Amygdala (tissue), 56 donors: Measurements from ENCODE around the gene CYYR1.
A peak's percentile ranks its signal among the peaks of the same experiment; 100 is the strongest.

ENCODE experiments used
- DNase-seq, 56 donors: peaks; one replicate each; lab custom pipeline; 2025; lab: John Stamatoyannopoulos, UW

The CYYR1 gene

GRCh38 chr21:26554365-26554764, 18.7 kb downstream of the CYYR1 start:
- no peak for DNase-seq

DNA sequence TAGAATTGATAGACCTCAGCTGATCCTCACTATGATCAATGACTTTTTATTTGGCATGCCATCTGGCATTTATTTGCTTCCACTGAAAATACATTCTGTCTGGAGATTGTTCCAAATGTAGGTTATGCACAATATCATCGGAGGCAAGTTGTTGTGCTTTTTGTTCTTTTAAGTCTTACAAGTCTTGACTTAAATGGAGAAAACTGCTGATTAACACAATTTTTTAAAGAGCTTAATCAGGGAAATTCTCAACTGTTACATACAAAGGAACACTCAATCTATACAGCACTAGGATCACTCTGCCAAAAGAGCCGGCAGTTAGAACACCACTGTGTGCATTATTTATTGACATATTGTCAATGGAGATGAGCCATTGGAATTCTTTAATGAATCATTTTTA, 19.2 kb downstream of the CYYR1 start:
- no peak for DNase-seq

- no peak for DNase-seq
Measured at GRCh38 chr21:26550326-26550725, 22.8 kb downstream of the CYYR1 start.

DNA sequence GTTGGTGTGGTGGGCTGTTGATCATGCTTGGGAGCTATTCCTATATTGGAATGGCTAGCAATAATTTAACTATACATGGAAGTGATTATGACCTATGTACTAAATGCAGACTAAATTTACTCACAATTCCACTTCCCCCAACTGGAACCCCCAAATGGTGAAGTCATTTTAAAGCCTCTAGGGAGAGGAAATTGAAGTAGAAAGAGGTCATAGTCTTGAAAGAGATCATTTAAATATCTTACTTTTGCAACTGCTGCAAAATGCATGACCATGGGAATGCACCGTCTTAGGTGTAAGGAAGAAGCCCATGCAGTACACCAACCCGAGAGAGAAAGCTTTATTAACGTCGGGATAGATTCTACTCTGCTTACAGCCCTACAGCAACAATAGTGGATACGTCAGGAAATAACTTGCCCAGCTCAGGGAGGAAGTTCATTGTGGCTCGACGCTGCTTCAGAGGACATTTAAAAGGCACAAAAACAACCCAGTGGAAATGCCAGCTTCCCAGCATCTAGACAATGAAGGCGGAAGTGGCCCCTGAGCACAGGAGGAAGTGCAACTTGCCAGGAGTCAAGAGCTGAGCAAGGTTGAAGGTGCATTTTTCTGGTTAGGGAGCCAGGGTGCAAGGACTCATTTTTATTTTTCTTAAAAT, 26.5 kb downstream of the CYYR1 start:
- peak in 11 of 56 donors; percentile 1 to 35 (median 5) for DNase-seq

DNA sequence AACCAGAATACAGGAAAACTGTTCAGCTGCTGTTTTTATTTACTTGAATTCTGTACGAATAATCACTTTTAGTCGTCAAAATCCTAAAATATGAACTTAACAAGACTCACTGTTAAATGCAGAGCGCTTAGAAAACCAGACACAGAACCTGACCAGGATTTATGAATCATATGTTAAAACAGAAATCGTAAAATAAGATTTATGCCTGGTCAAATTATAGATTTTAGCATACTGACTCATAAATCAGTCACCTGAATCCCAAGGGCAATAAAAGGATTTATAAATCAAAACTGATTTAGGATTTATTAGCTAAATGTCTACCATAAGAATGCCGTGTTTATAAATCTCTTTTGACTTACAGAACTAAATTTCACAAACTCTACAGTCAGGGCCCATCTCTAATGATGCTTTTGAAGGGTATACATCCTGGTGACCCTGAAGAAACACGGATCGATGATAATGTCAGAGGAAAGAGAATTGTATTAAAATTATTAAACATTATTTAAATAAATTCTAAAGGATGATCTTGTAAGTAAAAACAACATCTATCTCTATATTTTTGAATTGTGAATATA, 28.8 kb downstream of the CYYR1 start:
- DNase-seq: no peak

GRCh38 chr21:26540651-26541050, 32.4 kb downstream of the CYYR1 start:
- DNase-seq: no peak

GRCh38 chr21:26539566-26539965, 33.5 kb downstream of the CYYR1 start:
- DNase-seq: no peak

DNA sequence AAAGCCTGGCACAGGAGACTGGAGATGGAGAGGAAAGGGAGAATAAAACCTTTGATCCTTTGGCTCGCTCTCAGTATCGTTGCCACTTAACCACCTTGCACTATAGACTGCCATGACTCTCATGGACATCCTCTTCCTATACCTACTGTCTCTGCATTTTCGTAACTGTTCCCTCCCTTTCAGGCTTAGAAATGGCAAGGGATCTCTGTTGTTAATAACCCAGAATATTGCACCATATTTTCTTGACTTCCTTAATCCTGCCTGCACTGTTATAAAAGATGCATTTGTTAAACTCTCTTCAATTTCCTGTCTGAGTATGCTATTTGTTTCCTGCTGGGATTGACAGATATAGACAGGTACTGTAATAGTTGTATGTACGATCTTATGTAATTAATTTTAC, 38.6 kb downstream of the CYYR1 start:
- no peak for DNase-seq

GRCh38 chr21:26532208-26532607, 40.9 kb downstream of the CYYR1 start:
- no peak for DNase-seq

- DNase-seq: no peak
Measured at GRCh38 chr21:26529526-26529925, 43.6 kb downstream of the CYYR1 start.

DNA sequence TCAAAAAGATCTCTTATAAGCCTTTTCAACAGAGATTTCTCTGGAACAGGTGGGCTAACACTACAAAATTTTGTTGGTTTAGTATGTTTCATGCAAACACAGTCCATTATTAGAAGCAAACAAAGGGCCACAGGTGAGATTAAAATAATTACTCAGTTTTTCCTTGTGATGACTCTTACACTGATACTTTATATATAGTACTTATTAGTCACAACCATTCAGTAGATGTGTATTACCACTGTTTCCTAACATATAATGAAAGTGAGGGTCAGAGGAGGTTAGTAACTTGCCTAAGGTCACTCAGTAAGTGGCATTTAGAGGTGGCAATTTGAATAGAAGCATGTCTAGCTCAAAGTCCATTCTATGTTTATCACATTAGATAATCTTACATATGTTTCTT, 44.2 kb downstream of the CYYR1 start:
- no peak for DNase-seq

GRCh38 chr21:26522704-26523103, 50.4 kb downstream of the CYYR1 start:
- no peak for DNase-seq

- DNase-seq: no peak
Measured at GRCh38 chr21:26519142-26519541, 53.9 kb downstream of the CYYR1 start.

DNA sequence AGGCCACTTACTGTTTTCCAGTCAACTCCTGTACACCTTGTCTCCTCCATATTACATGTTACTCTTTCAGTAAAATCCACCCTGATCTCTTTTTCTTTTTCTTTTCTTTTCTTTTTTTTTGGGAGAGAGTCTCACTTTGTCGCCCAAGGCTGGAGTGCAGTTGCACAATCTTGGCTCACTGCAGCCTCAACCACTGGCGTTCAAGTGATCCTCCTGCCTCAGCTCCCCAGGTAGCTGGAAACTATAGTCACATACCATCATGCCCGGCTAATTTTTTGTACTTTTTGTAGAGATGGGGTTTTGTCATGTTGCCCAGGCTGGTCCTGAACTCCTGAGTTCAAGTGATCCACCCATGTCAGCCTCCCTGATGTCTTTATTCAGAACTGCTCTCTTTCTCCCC, 57.8 kb downstream of the CYYR1 start:
- DNase-seq: no peak

- no peak for DNase-seq
Measured at GRCh38 chr21:26513212-26513611, 59.9 kb downstream of the CYYR1 start.

DNA sequence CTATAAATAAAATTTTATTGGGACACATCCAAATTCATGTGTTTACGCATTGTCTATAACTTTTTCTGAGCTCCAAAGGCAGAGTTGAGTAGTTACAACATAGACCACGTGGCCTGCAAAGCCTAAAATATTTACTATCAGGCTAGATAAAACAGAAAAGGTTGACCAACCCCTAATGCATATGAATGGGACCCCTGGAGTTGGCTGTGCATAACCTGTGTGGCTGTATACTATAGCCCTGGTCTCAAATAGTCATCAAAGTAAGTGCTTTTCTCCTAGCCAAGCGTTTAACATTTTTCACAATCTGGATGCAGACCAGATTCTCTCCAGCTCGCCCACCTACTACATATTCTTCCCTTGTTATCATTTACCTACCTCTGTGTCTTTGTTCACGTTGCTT, 60.4 kb downstream of the CYYR1 start:
- no peak for DNase-seq

- DNase-seq: no peak
Measured at GRCh38 chr21:26508903-26509302, 64.2 kb downstream of the CYYR1 start.

DNA sequence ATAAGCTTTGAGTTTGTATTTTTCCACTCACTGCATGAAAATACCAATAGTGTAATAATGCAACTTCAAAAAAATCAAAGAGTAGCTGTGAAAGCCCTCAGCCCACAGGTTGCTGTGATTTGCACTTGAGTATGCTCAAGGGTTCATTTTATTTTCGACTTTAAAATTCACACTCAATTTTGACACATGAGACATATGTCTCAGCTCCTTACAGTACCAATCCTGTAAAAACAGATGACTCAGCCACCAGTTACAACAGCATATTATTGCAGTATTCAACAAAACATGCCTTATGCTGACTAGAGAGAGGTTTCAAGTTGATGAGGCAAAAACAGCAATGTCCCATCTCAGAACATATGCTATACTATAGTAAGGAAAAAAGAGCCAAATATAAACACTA, 66.1 kb downstream of the CYYR1 start:
- peak in 2 of 56 donors; percentile 1 to 27 for DNase-seq

DNA sequence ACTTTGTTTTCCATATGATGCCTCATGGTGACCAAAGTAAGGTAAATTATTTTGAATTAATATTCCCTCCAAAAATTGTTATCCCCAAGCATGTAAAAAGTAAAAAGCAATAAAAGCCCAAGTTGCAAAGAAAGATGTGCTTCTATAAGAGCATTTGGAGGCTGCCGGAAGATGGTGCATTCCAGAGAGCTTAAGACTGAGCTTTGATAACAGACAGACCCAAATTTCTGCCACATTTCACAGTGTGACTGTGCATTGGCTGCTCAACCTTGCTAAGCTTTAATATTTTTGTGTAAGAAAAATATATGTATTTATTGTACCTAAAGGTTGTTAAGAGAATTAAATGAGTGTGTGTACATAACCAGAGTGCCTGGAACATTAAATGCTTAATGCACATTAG, 67.9 kb downstream of the CYYR1 start:
- DNase-seq: no peak

- no peak for DNase-seq
Measured at GRCh38 chr21:26503414-26503813, 69.7 kb downstream of the CYYR1 start.

GRCh38 chr21:26501495-26502021, 71.5 kb downstream of the CYYR1 start:
- DNase-seq: no peak

DNA sequence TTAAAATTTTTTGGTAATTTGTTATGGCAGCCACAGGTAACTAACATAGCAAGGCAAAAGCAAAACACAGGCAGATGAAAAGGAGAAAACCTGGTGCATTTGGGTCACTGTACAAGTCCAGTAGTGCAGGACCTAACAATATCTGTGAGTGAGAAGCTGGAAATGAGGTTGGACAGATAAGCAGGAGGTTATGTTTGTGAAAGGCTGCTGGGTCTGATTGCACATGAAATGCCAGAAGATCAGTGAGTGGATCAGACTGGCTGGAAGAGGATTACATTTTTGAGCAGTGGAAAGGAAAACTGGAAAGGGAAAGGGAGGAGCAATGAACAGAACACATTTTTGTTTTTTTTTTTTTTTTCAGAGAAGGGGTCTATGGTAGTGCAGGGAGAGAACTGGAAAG, 73.6 kb downstream of the CYYR1 start:
- no peak for DNase-seq
